Prostate gland (tissue), 2 donors: ENCODE results near the gene SERPINB6. TPM values are rescaled to one million over a fixed set of nuclear protein-coding genes. Genes with fewer than 3 reads are reported as not detected.
"Not testable (repeated sequence)": the region's sequence is repeated elsewhere in the genome, so short reads cannot be mapped to it uniquely, and the experiment has no call there.

Experiments used
- DNase-seq: peaks from one replicate; pipeline ENCODE4 v3.0.0-alpha.2; 2019; ENCODE audit warnings: low spot score
- H3K27ac ChIP-seq, 2 donors: fragments of 200-600 bp; sonication (generic); 2 replicates each; pipeline ENCODE4 v1.5.1; 2017 to 2019
- H3K27me3 ChIP-seq: fragments of 200-600 bp; sonication (generic); replicated peaks from 2 replicates; pipeline ENCODE4 v1.5.1; 2019; ENCODE audit not compliant: insufficient read depth
- H3K36me3 ChIP-seq, 2 donors: fragments of 200-600 bp; sonication (generic); 1 replicate in 1 of 2; 2 replicates in 1 of 2; pipeline versions ENCODE4 v1.5.1 to v1.8.1; 2017 to 2019
- H3K4me1 ChIP-seq: fragments of 200-600 bp; sonication (generic); replicated peaks from 2 replicates; pipeline ENCODE4 v1.5.1; 2019
- H3K4me3 ChIP-seq, 2 donors: fragments of 200-600 bp; sonication (generic); 2 replicates each; pipeline ENCODE4 v1.5.1; 2017 to 2019
- H3K9me3 ChIP-seq: fragments of 200-600 bp; sonication (generic); 2 replicates; pipeline ENCODE4 v1.5.1; 2017
- POLR2A ChIP-seq: fragments of 450-650 bp; IDR thresholded peaks from one replicate; pipeline ENCODE4 v1.6.1; 2016; ENCODE audit warnings: antibody characterized with exemption, mild to moderate bottlenecking
- POLR2AphosphoS5 ChIP-seq: sonication (generic); formaldehyde crosslinking; IDR thresholded peaks from one replicate; pipeline ENCODE4 v1.6.1; 2017; ENCODE audit warnings: antibody characterized with exemption
- WGBS: methylation state at CpG from one replicate; pipeline ENCODE4 v1.1.5; 2018; 5-methylcytosine and 5-hydroxymethylcytosine counted together
- intact Hi-C: fragments of 100-400 bp; cut with DNase I; formaldehyde crosslinking; loops from one replicate; pipeline ENCODE4 v1.14.2; 2022
- total RNA-seq, 2 donors: library from RNA; depleted of rRNA; stranded (reverse); fragments of >200 nt; gene quantifications; one replicate each; pipeline ENCODE4 v1.1.0, GENCODE V29; 2016
- TF ChIP-seq, protein P1 (sequence below), 4 experiments: fragments of 200-600 bp in 2 of 4; fragments of 450-650 bp in 2 of 4; sonication (generic) in 2 of 4; IDR thresholded peaks; 1 replicate in 3 of 4; 2 replicates in 1 of 4; pipeline ENCODE4 v1.5.1; 2016 to 2019; ENCODE audit warnings: antibody characterized with exemption in 4 of 4, mild to moderate bottlenecking in 2 of 4, moderate library complexity in 2 of 4

SERPINB6 gene
- total RNA-seq, 2 donors from 2014 or later, result 155 to 202 TPM

GRCh38 chr6:2943564-2943955 lies 27.8 kb downstream of the SERPINB6 start:
- intact Hi-C loops, result no loop called here
- no peak for DNase-seq
- 93% methylated on average over 5 of the region's 5 CpGs for WGBS

DNA sequence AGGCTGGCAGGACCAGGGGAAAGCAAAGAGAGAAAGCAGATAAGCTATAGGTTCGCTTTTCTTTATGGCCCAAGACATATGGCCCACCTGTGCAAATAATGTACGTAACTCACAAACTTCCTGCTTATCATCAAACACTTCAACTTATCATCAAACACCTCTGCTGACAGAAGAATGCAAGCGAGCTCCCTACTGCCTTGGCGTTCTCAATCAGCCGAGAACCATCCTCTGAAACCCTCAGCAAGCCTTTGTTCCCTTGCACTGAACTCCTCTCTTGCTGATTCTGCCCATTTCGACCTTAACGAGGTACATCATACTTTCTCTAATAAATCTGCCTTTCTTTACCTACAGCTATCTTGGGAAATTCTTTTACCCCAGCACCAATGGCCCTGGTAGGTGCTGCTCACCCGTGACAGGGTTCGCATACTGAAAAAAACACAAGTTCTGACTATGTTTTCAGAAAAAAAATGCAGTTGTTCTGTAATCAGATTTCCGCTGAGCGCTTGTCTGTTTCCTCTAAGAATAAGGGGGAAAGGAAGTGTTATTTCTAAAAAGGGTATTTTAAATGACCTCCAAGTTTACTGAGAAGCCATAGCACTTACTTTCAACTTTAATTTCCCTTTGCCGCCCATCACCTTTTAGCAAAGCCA lies 28.3 kb downstream of the SERPINB6 start:
- no peaks in the 10 kb centered on the region for H3K27me3 ChIP-seq
- no peak overlapping the region for H3K27ac ChIP-seq
- DNase-seq, result no peak
- no peak overlapping the region for H3K4me3 ChIP-seq
- H3K4me1 ChIP-seq, result no peaks in the 10 kb centered on the region
- WGBS, result 64% methylated on average over 12 of the region's 12 CpGs
- H3K36me3 ChIP-seq, result peaks cover 3 to 4% of the 10 kb centered on the region in 2 donors
- TF ChIP-seq POLR2A (no peak), POLR2AphosphoS5 (no peak)
- no peaks in the 10 kb centered on the region for H3K9me3 ChIP-seq
- intact Hi-C loops, result no loop called here

More at GRCh38 chr6:2943564-2943955, 27.8 kb downstream of the SERPINB6 start:
- Histone ChIP-seq H3K4me1 (no peaks in the 10 kb centered on the region), H3K36me3 (peaks cover 8 to 9% of the 10 kb centered on the region in 2 donors), H3K27me3 (no peaks in the 10 kb centered on the region), H3K27ac (no peak overlapping the region), H3K4me3 (no peak overlapping the region), H3K9me3 (no peaks in the 10 kb centered on the region)
- TF ChIP-seq, protein P1, sequence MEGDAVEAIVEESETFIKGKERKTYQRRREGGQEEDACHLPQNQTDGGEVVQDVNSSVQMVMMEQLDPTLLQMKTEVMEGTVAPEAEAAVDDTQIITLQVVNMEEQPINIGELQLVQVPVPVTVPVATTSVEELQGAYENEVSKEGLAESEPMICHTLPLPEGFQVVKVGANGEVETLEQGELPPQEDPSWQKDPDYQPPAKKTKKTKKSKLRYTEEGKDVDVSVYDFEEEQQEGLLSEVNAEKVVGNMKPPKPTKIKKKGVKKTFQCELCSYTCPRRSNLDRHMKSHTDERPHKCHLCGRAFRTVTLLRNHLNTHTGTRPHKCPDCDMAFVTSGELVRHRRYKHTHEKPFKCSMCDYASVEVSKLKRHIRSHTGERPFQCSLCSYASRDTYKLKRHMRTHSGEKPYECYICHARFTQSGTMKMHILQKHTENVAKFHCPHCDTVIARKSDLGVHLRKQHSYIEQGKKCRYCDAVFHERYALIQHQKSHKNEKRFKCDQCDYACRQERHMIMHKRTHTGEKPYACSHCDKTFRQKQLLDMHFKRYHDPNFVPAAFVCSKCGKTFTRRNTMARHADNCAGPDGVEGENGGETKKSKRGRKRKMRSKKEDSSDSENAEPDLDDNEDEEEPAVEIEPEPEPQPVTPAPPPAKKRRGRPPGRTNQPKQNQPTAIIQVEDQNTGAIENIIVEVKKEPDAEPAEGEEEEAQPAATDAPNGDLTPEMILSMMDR (IDR thresholded peaks at IDR 0.05), result no peak
- TF ChIP-seq POLR2AphosphoS5 (no peak), POLR2A (no peak)

- H3K27ac ChIP-seq, DNase-seq, H3K36me3 ChIP-seq, intact Hi-C loops, H3K4me3 ChIP-seq, H3K4me1 ChIP-seq, H3K27me3 ChIP-seq, H3K9me3 ChIP-seq: not testable (repeated sequence)
- WGBS, result 96% methylated on average over 21 of the region's 21 CpGs
Measured at GRCh38 chr6:2942116-2942515, 29.3 kb downstream of the SERPINB6 start.

DNA sequence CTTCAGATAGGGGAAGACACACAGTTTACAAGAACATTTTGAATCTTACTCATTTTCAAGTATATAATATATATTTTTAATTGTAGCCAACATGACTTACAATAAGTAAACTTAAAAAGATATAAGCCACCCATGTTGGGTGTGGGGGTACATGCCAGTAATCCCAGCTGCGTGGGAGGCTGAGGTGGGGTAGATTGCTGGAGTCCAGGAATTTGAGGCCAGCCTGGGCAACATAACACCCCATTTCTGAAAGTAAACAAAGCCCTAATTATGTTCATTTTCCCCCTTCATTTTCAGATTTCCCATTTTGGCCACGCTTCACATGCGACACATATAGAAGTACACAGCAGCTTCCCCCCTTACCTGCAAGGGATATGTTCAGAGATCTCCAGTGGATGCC lies 30.5 kb downstream of the SERPINB6 start:
- TF ChIP-seq POLR2AphosphoS5 (no peak), POLR2A (no peak)
- TF ChIP-seq, protein P1 (IDR thresholded peaks at IDR 0.05), result no peak
- H3K27ac ChIP-seq, result no peak overlapping the region
- WGBS, result 95% methylated on average over 3 of the region's 3 CpGs
- no peaks in the 10 kb centered on the region for H3K36me3 ChIP-seq
- no peak for DNase-seq
- H3K4me1 ChIP-seq, result no peaks in the 10 kb centered on the region
- no peaks in the 10 kb centered on the region for H3K27me3 ChIP-seq
- H3K9me3 ChIP-seq, result no peaks in the 10 kb centered on the region
- H3K4me3 ChIP-seq, result no peak overlapping the region
- intact Hi-C loops, result no loop called here

DNA sequence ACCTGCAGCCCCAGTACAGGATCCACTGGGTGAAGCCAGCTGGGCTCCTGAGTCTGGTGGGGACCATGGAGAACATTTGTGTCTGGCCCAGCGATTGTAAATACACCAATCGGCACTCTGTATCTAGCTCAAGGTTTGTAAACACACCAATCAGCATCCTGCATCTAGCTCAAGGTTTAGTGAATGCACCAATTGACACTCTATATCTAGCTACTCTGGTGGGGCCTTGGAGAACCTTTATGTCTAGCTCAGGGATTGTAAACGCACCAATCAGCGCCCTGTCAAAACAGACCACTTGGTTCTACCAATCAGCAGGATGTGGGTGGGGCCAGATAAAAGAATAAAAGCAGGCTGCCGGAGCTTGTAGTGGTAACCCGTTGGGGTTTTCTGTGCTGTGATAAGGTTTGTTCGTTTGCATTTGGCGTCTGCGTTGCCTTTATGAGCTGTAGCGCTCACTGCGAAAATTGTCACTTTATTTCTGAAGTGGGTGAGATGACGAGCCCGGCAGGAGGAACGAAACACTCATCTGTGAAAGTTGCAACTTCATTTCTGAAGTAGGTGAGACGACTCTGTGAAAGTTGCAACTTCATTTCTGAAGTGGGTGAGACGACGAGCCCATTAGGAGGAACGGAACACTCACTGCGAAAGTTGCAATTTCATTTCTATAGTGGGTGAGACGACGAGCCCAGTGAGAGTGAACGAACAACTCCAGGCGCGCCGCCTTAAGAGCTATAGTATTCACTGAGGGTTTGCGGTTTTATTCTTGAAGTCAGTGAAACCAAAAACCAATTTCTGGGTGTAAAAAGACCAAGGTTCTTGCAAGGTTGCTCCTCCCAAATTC lies 31.1 kb downstream of the SERPINB6 start:
- intact Hi-C loops, result no loop called here
- no peak for DNase-seq
- Histone ChIP-seq H3K27ac (no peak overlapping the region), H3K4me1 (no peaks in the 10 kb centered on the region), H3K9me3 (no peaks in the 10 kb centered on the region), H3K4me3 (no peak overlapping the region), H3K36me3 (no peaks in the 10 kb centered on the region), H3K27me3 (no peaks in the 10 kb centered on the region)
- no peak for TF ChIP-seq POLR2AphosphoS5
- no peak for TF ChIP-seq POLR2A
- TF ChIP-seq, protein P1 (IDR thresholded peaks at IDR 0.05), result no peak
- WGBS, result 86% methylated on average over 26 of the region's 26 CpGs
